GM12872 (cell line): Measurements from ENCODE around the gene TFB1M.

Experiments used
- CTCF ChIP-seq: IDR thresholded peaks from 3 replicates; pipeline ENCODE4 v1.5.1; 2011; ENCODE audit warnings: low read depth, mild to moderate bottlenecking, low read length, moderate library complexity; ENCODE audit not compliant: insufficient read depth

TFB1M gene

GRCh38 chr6:155278319-155279049, 35.8 kb downstream of the TFB1M start:
- TF ChIP-seq CTCF = no peak

DNA sequence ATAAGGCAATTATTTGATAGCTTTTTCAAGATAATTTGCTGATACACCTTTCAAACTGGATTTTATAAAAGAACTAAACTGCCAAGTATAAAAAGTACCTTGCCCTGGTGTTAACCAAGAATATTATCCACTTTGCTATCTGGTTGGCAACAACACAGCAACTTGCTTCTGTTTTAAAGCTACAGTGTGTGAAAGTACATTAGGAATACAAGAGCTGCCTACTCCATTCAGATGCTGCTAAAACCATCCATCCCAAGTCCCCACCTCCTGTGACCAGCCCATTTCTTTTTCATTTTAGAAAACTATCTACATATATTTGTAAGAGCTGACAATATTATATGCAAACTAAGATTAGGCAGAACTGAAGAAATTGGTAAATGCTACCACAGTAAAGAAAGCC, 37.6 kb downstream of the TFB1M start:
- no peak for TF ChIP-seq CTCF

- TF ChIP-seq CTCF = no peak
Observed at GRCh38 chr6:155275808-155276480, 38.3 kb downstream of the TFB1M start.

GRCh38 chr6:155274533-155274932, 39.8 kb downstream of the TFB1M start:
- TF ChIP-seq CTCF = no peak

DNA sequence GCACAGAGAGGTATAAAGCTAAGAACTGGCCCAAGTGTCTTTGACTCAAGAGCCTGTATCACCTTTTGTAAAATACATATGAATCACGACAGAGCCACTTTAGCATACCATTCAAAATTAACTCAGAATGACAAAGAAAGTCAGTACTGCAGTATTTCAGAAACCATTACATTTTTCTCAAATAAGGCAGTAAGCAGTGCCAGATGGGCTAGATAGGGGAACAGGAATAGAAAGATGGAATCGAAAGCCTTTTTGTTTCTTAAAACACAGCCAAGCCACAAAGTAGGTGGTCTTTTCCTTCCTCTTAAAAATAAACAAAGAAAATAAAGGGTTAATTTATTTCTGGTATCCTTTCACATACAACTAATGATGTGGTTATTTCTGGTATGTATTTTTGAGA, 40.2 kb downstream of the TFB1M start:
- no peak for TF ChIP-seq CTCF

- TF ChIP-seq CTCF = no peak
Observed at GRCh38 chr6:155273431-155273830, 40.9 kb downstream of the TFB1M start.

DNA sequence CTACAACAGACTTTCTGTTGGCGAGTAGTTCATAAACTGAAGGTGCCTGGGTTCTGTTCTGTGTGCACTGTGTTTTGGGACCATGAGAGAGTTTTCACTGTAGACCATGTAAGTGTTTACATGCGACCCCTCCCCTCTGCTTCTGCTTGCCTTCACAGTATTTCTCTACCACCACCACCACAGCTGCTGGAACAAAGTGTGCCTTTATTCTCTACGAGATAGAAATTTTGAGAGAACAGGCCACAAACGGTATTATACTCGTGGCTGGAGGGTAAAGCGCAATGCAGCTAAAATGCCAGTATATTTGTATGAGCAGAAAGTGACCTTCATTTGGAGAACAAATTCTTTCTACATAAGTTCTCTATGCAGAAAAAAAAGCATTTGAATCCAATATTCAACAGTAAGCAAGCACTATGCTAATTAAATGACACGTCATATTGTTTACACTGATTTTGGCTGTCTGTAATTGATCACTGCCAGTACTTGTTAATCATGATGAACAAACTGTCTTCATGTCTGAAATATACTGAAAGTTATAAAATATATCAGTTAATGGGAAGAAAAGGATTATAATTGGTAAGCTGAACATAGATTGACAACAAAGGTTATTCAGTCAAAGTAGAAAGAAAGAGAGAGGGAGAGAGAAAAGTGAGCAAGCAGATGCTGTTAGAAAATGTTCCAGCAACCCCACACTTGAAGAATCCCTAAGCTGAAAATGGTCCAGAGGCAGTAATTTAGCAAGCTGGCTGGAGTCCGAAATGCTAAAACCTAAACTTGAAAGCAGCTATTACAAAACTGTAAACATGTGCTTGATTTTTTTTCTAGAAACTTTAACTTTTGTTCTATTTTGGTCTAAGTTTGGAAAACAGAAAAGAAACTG, 41.7 kb downstream of the TFB1M start:
- TF ChIP-seq CTCF = no peak
